GM19468 (cell line): Measurements from ENCODE around the gene STIM1.

Experiments used
- ATAC-seq: cut with Tn5 transposase; IDR thresholded peaks from one replicate; pipeline ENCODE4 v1.9.1; 2021; ENCODE audit warnings: mild to moderate bottlenecking, moderate library complexity, moderate number of reproducible peaks; ENCODE audit not compliant: unreplicated experiment; ENCODE audit errors: extremely low read depth

The STIM1 gene

DNA sequence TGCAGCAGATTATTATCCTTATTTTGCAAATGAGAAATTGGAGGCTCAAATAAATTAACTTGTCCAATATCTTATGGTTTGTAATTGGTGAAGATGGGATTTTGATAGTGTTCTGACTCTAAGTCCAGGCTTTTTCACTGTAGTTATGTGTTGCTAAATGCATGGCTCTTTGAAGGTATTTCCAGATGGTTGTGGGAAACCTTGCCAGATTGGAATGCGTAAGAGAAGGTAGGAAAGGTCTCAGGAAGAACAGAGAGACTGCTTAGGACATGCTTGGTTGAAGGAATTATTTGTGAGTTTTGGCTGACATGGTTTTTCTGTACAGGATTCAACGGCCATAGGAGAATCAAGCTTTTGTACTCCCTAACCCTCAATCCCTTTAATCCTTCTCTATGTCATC, 108.6 kb downstream of the STIM1 start:
- ATAC-seq, result no peak

DNA sequence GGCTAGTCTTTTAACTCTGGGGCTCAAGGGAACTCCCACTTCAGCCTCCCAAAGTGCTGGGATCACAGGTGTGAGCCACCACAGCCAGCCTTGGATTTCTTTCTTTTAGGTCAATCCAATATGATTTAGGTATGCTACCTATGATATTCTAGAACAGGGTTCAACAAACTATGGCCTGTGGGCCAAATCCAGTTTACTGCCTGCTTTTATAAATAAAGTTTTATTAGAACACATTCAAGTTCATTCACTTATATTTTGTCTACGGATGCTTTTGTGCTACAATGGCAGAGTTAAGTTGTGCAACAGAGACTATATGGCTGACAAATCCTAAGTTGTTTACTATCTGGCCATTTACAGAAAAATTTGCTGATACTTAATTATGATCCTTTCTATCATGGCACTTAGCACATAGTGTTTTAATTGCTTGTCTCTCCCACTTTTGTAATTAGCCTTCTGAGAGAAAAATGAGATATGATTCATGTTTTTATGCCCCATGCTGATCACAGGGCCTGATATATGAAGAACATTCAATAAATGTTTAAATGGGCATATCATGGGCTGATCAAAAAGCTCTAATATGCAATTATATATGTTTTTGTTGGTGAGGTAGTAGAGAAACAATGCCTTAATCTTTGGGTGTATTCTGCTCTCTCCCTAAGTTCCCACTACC, 109.6 kb downstream of the STIM1 start:
- no peak for ATAC-seq

- no peak for ATAC-seq
Measured at GRCh38 chr11:3967695-3968094, 112.2 kb downstream of the STIM1 start.

GRCh38 chr11:3969200-3969599, 113.7 kb downstream of the STIM1 start:
- ATAC-seq, result no peak

DNA sequence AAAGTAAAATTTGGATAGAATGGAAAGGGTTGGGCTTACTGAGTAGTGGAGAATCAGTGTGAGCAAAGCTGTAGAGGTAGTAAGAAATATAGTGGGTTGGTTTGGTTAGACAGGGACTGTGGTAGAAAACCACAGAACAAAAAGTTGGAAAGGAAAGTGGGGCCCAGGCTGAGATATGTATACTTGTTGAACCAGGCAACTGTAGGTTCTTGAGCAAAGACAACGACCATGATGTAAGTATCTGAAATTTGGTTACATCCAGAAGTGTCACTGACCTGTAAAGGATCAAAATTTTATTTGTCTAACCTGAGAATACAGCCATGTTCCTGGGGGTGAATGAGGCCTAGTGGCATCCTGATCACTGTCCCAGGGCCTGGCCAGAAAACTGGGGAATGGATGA, 114.1 kb downstream of the STIM1 start:
- no peak for ATAC-seq

DNA sequence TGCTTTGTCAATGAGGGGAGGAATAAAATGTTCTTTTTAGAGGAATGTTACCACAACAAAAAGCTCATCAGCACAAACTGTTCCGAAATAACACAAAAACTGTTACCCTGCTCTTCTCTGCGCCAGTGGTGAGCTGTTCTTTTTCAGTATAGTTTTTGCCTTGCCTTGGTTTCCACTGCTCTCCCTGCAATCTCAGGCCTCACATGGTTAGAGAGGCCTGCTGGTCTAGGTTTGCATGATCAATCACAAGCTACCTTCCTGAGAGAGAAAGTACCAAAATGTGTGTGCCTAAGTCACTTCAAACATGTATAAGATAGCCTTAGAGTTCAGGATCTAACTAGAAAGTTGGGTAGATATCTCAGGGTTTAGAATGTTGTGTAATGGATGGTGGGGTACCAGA, 114.6 kb downstream of the STIM1 start:
- ATAC-seq, result no peak

GRCh38 chr11:3971756-3972404, 116.4 kb downstream of the STIM1 start:
- ATAC-seq, result no peak

DNA sequence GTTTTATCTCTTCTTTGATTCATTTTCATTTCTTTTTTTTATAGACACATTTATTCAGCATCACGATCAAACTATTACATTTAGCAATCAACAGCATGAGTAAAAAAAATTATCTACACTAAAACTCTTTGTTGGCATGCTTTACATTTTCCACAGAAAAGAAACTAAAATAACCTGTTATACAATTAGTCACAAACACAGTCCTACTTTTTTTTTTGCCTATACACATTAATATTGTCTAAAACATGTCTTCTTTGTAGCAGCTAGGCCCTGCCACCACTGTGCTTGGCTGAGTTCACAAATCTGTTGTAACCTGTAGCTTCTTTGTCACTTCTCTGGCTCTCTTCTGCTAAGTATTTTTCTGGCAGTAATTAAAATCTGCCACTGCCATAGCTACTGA, 117.0 kb downstream of the STIM1 start:
- no peak for ATAC-seq

DNA sequence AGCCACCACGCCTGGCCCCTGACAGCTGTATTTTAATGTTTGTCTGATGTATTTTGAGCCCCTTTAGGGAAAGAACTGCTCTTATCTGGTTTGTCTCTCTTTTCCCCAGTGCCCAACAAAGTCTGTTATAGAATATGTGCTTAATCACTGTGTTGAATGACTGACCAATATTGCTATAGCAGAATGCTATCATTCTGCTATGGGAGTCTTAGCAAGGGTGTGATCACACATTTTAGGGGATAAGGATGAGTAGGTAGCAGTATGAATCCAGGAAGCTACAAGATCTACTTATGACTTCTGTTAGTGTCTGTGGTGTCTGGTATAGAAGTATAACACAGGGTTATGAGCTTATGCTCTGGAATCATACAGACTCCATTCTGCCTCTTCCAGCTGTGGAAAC, 121.6 kb downstream of the STIM1 start:
- ATAC-seq, result no peak

DNA sequence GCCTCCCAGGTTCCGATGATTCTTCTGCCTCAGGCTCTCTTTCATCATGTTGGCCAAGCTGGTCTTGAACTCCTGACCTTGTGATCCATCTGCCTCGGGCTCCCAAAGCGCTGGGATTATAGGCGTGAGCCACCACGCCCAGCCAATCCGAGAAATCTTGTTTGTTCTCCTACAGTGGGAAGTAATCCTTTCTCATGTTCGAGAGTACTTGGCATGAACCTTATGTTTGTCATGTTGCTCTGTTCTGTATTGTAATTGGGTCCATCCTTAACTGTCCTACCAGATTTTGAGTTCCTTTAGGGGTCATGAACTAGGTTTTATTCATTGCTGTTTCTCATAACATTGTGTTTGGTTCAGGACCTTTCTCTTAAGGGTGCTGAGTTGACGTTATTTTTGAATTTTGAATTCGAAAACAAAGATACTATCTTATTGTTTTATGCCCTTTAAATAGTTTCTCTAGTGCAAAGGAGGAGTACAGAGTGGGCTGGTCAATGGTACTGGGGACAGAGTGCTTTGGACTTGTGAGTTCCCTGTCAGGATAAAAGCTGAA, 125.7 kb downstream of the STIM1 start:
- no peak for ATAC-seq

DNA sequence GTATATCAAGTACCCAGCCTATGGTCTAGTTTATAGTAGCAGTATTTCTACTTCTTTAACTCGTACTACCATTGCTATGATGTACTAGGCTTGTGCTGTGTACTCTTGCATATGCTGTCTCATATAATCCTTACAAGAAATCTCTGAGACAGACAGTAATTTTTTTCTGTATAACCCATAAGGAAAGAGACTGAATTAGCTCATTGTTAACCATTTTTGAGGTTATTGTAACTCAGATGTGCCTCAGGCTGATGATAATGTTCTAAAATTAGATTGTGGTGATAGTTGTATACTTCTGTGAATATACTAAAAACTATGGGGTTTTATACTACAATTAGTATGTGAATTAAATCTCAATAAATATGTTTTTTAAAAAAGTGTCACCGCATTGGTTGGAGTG, 127.0 kb downstream of the STIM1 start:
- ATAC-seq, result no peak

DNA sequence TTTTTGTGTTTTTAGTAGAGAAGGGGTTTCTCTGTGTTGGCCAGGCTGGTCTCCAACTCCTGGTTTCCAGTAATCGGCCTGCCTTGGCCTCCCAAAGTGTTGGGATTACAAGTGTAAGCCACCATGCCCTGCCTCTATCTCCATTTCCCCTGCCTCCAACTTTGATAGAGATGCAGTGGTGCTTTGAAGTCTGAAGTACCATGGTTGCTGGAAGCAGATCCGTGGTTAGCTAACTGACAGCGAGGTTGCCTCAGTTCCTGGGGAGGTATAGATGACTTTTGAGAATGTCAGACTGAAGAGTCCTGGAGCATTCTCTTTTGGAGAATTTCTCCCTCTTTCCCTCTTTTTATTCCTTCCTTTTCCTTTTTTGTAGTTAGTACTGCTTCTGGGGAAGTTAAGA, 127.6 kb downstream of the STIM1 start:
- no peak for ATAC-seq

DNA sequence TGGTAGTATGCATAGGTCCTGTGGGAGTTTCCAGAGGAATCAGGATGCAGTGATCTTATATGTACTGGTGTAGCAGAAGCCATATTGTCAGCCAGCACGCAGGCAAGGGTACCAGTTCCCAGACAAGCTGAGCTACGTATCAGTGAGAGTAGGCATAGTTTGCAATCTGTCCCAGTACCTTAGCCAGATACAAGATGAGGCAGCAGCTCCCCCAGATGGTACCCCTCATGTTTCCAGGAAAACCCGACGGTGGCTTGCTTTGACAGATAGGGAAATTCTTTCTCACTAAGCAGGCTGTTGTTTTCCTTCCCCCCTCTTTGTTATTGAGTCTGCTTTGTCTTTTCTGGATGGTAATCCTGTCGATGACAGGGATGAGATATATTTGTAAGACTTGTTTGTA, 129.4 kb downstream of the STIM1 start:
- ATAC-seq, result no peak

- ATAC-seq, result no peak
Measured at GRCh38 chr11:3985631-3986030, 130.2 kb downstream of the STIM1 start.

- ATAC-seq, result no peak
Measured at GRCh38 chr11:3986301-3986700, 130.8 kb downstream of the STIM1 start.

GRCh38 chr11:3989276-3989920, 133.9 kb downstream of the STIM1 start:
- ATAC-seq, result no peak

DNA sequence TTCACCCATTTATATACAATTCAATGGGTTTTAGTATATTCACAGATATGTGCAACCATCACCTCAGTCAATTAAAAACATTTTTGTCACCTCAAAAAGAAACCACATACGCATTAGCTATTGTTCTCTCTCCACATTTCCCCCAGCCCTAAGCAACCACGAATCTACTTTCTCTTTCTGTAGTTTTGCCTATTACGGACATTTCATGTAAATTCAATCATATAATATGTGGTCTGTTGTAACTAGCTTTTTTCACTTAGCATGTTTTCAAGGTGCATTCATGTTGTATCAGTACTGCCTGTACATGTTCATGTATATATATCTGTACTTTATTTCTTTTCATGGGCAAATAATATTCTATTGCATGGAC, 134.4 kb downstream of the STIM1 start:
- no peak for ATAC-seq

DNA sequence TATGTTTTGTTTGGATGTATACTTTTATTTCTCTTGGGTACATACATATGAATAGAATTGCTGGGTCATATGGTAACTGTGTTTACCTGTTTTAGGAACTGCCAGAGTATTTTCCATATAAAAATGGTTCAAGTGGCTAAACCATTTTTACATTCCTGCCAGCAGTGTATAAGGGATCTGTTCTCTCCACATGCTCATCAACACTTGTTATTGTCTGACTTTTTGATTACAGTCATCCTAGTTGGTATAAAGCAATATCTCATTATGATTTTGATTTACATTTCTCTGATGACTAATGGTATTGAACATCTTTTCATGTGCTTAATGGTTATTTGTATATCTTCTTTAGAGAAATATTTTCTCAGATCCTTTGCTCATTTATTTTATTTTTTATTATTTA, 134.9 kb downstream of the STIM1 start:
- no peak for ATAC-seq

DNA sequence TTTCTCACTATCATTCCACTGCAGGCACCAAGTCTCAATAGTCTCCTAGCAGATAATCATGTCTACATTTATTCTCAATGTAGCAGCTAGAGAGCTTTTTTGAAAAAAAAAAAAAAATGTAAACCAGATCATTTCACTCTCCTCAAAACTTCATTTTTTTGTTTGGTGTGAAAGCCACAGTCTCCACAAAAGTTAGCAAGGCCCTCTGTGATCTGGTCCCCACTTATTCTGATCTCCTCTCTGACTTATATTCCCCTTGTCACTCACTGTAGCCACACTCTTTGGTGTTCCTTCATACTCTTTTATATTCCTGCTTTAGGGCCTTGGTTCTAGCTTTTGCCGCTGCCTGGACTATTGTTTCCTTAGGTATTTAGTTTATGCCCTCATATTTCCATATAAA, 137.5 kb downstream of the STIM1 start:
- no peak for ATAC-seq

DNA sequence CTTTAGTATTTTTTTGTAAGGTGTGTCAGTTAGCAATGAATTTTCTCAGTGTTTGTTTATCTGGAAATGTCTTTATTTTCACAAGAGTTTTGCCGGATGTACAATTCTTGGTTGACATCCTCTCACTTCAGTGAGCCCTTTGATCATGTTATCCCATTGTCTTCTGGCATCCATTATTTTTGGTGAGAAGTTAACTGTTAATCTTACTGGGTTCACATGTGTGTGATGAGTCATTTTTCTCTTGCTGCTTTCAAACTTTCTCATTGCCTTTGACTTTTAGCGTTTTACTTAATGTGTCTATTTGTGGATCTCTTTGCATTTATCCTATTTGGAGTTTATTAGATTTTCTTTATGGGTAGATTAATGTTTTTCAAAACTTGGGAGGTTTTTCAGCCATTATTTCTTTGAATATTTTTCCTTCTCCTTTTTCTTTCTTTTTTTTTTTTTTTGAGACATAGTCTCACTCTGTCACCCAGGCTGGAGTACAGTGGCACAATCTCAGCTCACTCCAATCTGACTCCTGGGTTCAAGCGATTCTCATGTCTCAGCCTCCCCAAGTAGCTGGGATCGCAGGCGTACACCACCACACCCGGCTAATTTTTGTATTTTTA, 138.7 kb downstream of the STIM1 start:
- ATAC-seq, result no peak

- ATAC-seq, result no peak
Measured at GRCh38 chr11:3995307-3995706, 139.8 kb downstream of the STIM1 start.
